ENCODE results near the gene FUZ.

- TF ChIP-seq POLR2A (IDR thresholded peaks at IDR 0.05) (no peak), CTCF (IDR thresholded peaks at IDR 0.05) (no peak)
Measured at GRCh38 chr19:49807058-49807903, 5.8 kb downstream of the FUZ start.
